Measurements from ENCODE around the gene PNMA1.
A peak's percentile ranks its signal among the peaks of the same experiment; 100 is the strongest.

The PNMA1 gene

GRCh38 chr14:73745571-73746519, 31.7 kb upstream of the PNMA1 start:
- DNase-seq, result no peak
- TF ChIP-seq GATA1 (IDR thresholded peaks at IDR 0.05; ENCODE audit: low read depth, low read length) (no peak), POLR2A (IDR thresholded peaks at IDR 0.05; ENCODE audit: low read length) (no peak)

DNA sequence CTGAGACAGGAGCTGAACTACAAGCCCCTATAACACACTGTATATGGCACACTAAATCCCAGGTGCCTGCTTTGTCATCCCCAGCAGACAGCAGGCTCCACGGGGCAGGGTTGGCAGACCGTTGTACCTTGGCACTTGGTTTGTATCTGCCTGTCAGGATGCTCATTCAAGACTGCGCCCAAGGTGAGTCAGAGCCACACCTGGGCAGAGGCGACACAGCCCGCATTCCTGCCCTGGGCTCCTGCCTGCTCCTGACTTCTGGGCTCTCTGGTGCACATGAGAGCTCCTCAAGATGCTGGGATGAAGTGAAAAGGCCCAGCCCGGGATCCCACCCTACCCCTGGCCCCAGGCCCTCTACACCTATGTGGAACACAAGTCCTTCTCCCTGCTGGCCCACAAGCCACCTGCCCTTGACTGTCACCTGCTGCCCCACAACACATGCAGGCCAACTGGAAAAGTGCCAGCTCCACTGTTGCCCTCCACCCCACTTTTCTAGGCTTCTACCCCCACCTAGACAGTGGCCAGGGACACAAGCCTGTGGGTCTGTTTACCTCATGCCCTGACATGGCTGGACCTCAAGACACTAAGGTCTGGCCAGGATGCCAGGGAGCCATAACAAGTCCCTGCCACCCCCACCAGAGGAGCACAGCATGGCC, 30.8 kb upstream of the PNMA1 start:
- no peak for DNase-seq

DNA sequence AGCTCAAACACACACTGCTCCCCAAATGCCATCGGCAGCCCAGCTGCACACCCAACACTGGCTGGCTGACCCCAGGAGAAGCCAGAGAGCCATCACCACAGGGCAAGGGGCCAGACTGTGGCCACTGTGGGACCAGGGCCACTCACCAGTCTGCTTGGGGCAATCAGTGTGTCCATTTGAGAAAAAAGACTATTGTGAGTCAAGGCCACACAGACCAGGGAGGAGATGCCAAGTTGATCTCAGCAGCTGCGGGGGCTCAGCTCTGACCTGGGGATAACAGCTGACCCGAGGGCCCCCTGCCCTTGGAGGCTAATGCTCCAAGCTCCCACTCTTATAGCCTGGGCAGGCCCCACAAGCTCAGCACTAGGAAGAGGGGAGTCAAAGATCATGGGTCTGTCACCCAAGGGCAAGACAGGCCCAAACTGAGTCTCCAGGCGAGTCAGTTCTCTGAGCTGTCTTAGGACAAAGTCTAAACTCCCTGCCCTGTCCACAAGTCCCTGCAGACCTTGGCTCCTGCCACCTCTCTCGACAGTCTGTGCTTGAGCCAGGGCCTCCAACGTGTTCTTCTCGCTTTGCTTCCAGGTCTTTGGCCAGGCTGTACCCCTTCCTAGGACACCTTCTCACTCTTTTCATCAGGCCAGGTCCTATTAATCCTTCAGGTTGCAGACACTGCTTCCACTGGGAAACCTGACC, 30.1 kb upstream of the PNMA1 start:
- peak; percentile 30 to 54 for DNase-seq
- TF ChIP-seq GATA1 (IDR thresholded peaks at IDR 0.05; ENCODE audit: low read depth, low read length), result no peak
- TF ChIP-seq POLR2A (IDR thresholded peaks at IDR 0.05; ENCODE audit: low read length), result no peak

More for the DNA sequence above, 30.8 kb upstream of the PNMA1 start:
- TF ChIP-seq POLR2A (IDR thresholded peaks at IDR 0.05; ENCODE audit: low read length), result no peak
- TF ChIP-seq GATA1 (IDR thresholded peaks at IDR 0.05; ENCODE audit: low read depth, low read length), result no peak

GRCh38 chr14:73743431-73743931, 29.3 kb upstream of the PNMA1 start:
- TF ChIP-seq GATA1 (IDR thresholded peaks at IDR 0.05; ENCODE audit: low read depth, low read length) (no peak), POLR2A (IDR thresholded peaks at IDR 0.05; ENCODE audit: low read length) (no peak)
- DNase-seq, result peak; percentile 67 to 78

DNA sequence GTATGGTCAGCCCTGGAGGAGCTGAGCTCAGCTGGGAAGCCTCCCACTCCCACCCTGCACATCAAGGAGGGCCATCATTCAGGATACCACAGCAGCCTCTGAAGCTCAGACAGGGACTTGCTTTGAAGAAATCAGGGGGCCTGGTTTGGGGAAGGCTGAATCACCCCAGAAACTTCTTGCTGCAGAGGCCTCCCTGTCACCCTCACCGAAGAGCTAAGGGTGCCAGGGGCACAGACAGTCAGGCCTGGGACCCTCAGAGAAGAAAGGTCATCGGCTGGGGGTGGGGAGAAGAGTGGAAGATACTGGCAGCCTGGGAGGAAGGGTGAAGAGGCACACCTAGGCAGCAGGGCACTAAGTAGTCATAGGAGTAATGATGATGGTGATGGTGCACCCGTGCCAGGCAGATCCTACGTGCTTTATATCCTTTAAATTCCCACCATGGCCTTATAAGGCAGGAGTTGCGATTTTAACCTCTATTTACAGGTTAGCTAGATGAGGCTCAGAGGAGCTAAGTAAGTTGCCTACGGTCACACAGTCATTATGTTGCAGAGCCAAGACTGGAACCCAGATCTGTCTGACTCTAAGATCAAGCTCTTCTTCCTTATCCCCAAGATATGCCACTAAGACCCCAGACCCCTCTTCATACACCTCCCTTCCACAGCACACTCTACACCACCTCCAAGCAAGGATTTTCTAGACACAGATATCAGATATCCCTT, 28.5 kb upstream of the PNMA1 start:
- DNase-seq, result peak in 1 of 2 experiments; percentile 67
- TF ChIP-seq GATA1 (IDR thresholded peaks at IDR 0.05; ENCODE audit: low read depth, low read length) (no peak), POLR2A (IDR thresholded peaks at IDR 0.05; ENCODE audit: low read length) (no peak)

- peak; percentile 77 to 81 for DNase-seq
- TF ChIP-seq GATA1 (IDR thresholded peaks at IDR 0.05; ENCODE audit: low read depth, low read length) (no peak), POLR2A (IDR thresholded peaks at IDR 0.05; ENCODE audit: low read length) (peak; percentile 63)
Observed at GRCh38 chr14:73741876-73742519, 27.8 kb upstream of the PNMA1 start.

- peak; percentile 97 for DNase-seq
- TF ChIP-seq GATA1 (IDR thresholded peaks at IDR 0.05; ENCODE audit: low read depth, low read length) (peak; percentile 24), POLR2A (IDR thresholded peaks at IDR 0.05; ENCODE audit: low read length) (peak; percentile 71)
Observed at GRCh38 chr14:73741386-73741875, 27.2 kb upstream of the PNMA1 start.

GRCh38 chr14:73740618-73741326, 26.6 kb upstream of the PNMA1 start:
- DNase-seq, result peak; percentile 53 to 71
- TF ChIP-seq POLR2A (IDR thresholded peaks at IDR 0.05; ENCODE audit: low read length), result no peak

GRCh38 chr14:73739899-73740617, 25.9 kb upstream of the PNMA1 start:
- TF ChIP-seq POLR2A (IDR thresholded peaks at IDR 0.05; ENCODE audit: low read length) (no peak), GATA1 (IDR thresholded peaks at IDR 0.05; ENCODE audit: low read depth, low read length) (no peak)
- DNase-seq, result no peak

GRCh38 chr14:73739174-73739898, 25.2 kb upstream of the PNMA1 start:
- no peak for DNase-seq
- TF ChIP-seq GATA1 (IDR thresholded peaks at IDR 0.05; ENCODE audit: low read depth, low read length) (no peak), POLR2A (IDR thresholded peaks at IDR 0.05; ENCODE audit: low read length) (no peak)

Data from erythroblast (primary cell).